NCI-H748 (cell line): Measurements from ENCODE around the gene COL26A1.
"Not testable (repeated sequence)": the region's sequence is repeated elsewhere in the genome, so short reads cannot be mapped to it uniquely, and the experiment has no call there.

Experiments used
- DNase-seq: peaks from one replicate; lab custom pipeline; 2025; ENCODE audit not compliant: unreplicated experiment; lab: John Stamatoyannopoulos, UW

The COL26A1 gene

GRCh38 chr7:101590663-101591435 is 228.2 kb downstream of the COL26A1 start:
- no peak for DNase-seq

- no peak for DNase-seq
Observed at GRCh38 chr7:101591504-101591903, 228.8 kb downstream of the COL26A1 start.

GRCh38 chr7:101593556-101593955 is 230.9 kb downstream of the COL26A1 start:
- DNase-seq = no peak

GRCh38 chr7:101594790-101595189 is 232.1 kb downstream of the COL26A1 start:
- no peak for DNase-seq

GRCh38 chr7:101595246-101595645 is 232.6 kb downstream of the COL26A1 start:
- no peak for DNase-seq

GRCh38 chr7:101595766-101596537 is 233.3 kb downstream of the COL26A1 start:
- no peak for DNase-seq

- no peak for DNase-seq
Observed at GRCh38 chr7:101596898-101597297, 234.2 kb downstream of the COL26A1 start.

GRCh38 chr7:101597941-101598340 is 235.3 kb downstream of the COL26A1 start:
- DNase-seq = no peak

- no peak for DNase-seq
Observed at GRCh38 chr7:101598422-101598985, 235.8 kb downstream of the COL26A1 start.

- DNase-seq = no peak
Observed at GRCh38 chr7:101598986-101599771, 236.5 kb downstream of the COL26A1 start.

- DNase-seq = no peak
Observed at GRCh38 chr7:101599787-101600186, 237.1 kb downstream of the COL26A1 start.

- DNase-seq = no peak
Observed at GRCh38 chr7:101602082-101602481, 239.4 kb downstream of the COL26A1 start.

GRCh38 chr7:101602484-101603241 is 240.0 kb downstream of the COL26A1 start:
- peak; percentile 73 for DNase-seq

GRCh38 chr7:101604331-101604933 is 241.8 kb downstream of the COL26A1 start:
- DNase-seq = no peak

- not testable (repeated sequence) for DNase-seq
Observed at GRCh38 chr7:101604934-101605332, 242.3 kb downstream of the COL26A1 start.

GRCh38 chr7:101605611-101606497 is 243.2 kb downstream of the COL26A1 start:
- no peak for DNase-seq

- no peak for DNase-seq
Observed at GRCh38 chr7:101606498-101606923, 243.8 kb downstream of the COL26A1 start.
